Measurements from ENCODE around the gene ZMYND8.
"Not testable (repeated sequence)": the region's sequence is repeated elsewhere in the genome, so short reads cannot be mapped to it uniquely, and the experiment has no call there.

Gene ZMYND8

GRCh38 chr20:47356526-47357295 lies at the start of gene ZMYND8:
TSS of gene ZMYND8 (minus strand) at chr20:47356699. CDS start at chr20:47356670, 29 bp downstream.
- peak; percentile 88 for DNase-seq (ENCODE audit: low spot score)
- TF ChIP-seq, protein P1, sequence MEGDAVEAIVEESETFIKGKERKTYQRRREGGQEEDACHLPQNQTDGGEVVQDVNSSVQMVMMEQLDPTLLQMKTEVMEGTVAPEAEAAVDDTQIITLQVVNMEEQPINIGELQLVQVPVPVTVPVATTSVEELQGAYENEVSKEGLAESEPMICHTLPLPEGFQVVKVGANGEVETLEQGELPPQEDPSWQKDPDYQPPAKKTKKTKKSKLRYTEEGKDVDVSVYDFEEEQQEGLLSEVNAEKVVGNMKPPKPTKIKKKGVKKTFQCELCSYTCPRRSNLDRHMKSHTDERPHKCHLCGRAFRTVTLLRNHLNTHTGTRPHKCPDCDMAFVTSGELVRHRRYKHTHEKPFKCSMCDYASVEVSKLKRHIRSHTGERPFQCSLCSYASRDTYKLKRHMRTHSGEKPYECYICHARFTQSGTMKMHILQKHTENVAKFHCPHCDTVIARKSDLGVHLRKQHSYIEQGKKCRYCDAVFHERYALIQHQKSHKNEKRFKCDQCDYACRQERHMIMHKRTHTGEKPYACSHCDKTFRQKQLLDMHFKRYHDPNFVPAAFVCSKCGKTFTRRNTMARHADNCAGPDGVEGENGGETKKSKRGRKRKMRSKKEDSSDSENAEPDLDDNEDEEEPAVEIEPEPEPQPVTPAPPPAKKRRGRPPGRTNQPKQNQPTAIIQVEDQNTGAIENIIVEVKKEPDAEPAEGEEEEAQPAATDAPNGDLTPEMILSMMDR (IDR thresholded peaks at IDR 0.05; ENCODE audit: extremely low read depth, missing control alignments): no peak

GRCh38 chr20:47405775-47406325 lies 49.4 kb upstream of the ZMYND8 start:
- TF ChIP-seq, protein P1 (IDR thresholded peaks at IDR 0.05; ENCODE audit: extremely low read depth, missing control alignments): no peak
- no peak for DNase-seq (ENCODE audit: low spot score)

DNA sequence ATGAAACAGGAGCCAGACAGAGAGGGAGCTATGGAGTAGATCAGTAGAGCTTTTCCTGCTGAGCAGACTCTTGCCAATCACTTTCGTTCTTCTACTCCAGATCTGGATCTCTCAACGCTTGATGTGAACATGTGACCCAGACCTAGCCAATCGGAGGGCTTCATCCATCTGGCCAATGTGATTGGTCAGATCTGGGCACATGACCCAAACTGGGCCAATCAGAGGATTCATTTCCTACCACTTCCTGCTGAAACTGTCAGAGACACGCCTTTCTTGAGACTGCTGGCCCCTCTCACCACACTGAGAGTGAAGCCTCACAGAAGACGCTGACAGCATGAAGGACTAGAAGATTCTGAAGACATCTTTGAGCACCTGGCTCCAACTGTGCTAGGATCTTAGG lies 44.2 kb upstream of the ZMYND8 start:
- DNase-seq (ENCODE audit: low spot score): no peak
- TF ChIP-seq, protein P1 (IDR thresholded peaks at IDR 0.05; ENCODE audit: extremely low read depth, missing control alignments): no peak

DNA sequence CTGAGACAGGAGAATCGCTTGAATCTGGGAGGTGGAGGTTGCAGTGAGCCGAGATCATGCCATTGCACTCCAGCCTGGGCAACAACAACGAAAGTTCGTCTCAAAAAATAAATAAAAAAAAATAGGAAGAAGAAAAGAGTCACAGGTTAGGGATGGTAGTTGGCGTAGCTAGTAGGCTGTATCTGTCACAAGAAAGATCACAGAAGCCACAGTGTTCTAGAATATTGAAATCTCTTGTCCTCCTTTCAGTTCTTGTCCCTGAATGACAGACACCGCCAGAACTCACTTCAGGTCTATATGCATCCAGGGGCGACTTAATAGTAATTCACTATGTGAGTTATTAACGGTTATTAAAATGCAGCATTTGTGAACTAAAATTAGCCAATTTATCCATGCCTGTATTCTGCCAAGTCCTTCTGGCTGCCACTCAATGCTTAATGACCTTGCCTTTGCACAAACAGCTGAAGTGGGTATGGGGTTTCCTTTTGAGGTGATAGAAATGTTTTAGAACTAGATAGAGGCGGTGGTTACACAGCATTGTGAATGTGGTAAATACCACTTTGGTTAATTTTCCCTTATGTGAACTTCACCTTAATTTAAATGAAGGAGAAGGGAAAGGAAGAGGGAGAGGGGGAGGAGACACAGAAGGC lies 41.3 kb upstream of the ZMYND8 start:
- TF ChIP-seq, protein P1 (IDR thresholded peaks at IDR 0.05; ENCODE audit: extremely low read depth, missing control alignments): no peak

DNA sequence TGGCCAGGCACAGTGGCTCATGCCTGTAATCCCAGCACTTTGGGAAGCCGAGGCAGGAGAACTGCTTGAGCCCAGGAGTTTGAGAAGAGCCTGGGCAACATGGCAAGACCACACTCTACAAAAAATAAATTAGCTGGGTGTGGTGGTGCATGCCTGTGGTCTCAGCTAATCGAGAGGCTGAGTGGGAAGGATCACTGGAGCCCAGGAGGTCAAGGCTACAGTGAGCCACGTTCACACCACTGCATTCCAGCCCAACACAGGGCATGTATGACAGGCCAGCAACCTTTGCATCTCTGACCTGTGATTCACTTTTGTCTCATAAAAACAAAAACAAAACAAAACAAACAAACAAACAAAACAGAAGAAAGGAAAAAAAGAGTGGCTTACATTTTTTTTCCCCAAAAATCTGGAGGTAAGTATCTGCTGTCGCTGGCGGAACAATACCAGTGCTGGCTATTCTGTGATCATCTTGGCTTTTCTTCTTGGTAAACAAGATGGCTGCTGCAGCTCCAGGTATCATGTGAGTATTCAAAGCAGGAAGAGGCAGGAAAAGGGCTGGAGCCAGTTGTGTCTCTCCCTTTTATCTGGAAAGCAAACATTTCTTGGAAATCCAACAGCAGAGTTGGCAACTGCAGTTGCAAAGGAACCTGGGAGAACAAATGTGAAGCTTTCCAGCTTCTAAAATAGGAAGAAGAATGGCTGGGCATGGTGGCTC lies 40.4 kb upstream of the ZMYND8 start:
- TF ChIP-seq, protein P1 (IDR thresholded peaks at IDR 0.05; ENCODE audit: extremely low read depth, missing control alignments): no peak
- DNase-seq (ENCODE audit: low spot score): no peak

More for the DNA sequence above, 41.3 kb upstream of the ZMYND8 start:
- no peak for DNase-seq (ENCODE audit: low spot score)

GRCh38 chr20:47393796-47394514 lies 37.5 kb upstream of the ZMYND8 start:
- not testable (repeated sequence) for DNase-seq (ENCODE audit: low spot score)

DNA sequence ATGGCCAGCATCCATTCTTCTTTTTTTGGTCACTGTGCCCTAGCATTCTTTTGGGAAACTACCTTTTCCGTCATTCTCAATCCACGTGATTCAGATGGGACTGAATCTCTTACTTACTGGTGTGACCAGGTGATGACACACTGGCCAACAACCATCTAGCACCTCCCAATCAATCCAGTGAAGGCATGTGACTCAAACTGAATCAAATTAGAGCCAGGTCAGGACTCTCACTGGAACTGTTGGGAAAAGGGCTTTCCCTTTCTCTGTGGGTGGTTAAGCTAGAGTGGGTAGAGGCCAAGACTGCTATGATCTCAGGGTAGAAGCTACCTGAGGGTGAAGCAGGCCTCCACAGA lies 36.2 kb upstream of the ZMYND8 start:
- no peak for DNase-seq (ENCODE audit: low spot score)

More for the DNA sequence above, 36.2 kb upstream of the ZMYND8 start:
- TF ChIP-seq, protein P1 (IDR thresholded peaks at IDR 0.05; ENCODE audit: extremely low read depth, missing control alignments): no peak

Data from GM20000 (cell line).